ENCODE measurements around the gene HK3. TPM values are rescaled to one million over a fixed set of nuclear protein-coding genes. Genes with fewer than 3 reads are reported as not detected.
"Not testable (repeated sequence)": the region's sequence is repeated elsewhere in the genome, so short reads cannot be mapped to it uniquely, and the experiment has no call there.

Gene HK3
- total RNA-seq, 1 experiment from 2014 or later: 1.5 TPM

DNA sequence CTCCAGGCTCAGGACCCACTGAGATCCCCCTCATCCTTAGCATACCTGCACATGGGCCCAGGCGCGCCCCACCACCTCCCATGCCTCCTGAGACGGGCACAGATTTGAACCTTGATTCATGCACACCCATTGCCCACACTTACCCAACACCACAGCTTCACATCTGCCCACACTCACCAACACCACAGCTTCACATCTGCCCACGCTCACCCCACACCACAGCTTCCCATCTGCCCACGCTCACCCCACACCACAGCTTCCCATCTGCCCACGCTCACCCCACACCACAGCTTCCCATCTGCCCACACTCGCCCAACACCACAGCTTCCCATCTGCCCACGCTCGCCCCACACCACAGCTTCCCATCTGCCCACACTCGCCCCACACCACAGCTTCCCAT is 28.5 kb downstream of the HK3 start:
- H3K9me3 Mint-ChIP-seq (ENCODE audit: low read depth, unreplicated experiment); intact Hi-C loops (cut with micrococcal nuclease; ENCODE audit: unreplicated experiment); H3K36me3 Mint-ChIP-seq (ENCODE audit: insufficient read depth, unreplicated experiment); H3K27me3 Mint-ChIP-seq (ENCODE audit: unreplicated experiment); BruUV-seq (replicated peaks); H3K4me3 Mint-ChIP-seq (ENCODE audit: low read depth, unreplicated experiment); H3K27ac Mint-ChIP-seq (ENCODE audit: unreplicated experiment); DNase-seq; H3K4me1 Mint-ChIP-seq (ENCODE audit: low read depth, unreplicated experiment); CTCF ChIA-PET: not testable (repeated sequence)

DNA sequence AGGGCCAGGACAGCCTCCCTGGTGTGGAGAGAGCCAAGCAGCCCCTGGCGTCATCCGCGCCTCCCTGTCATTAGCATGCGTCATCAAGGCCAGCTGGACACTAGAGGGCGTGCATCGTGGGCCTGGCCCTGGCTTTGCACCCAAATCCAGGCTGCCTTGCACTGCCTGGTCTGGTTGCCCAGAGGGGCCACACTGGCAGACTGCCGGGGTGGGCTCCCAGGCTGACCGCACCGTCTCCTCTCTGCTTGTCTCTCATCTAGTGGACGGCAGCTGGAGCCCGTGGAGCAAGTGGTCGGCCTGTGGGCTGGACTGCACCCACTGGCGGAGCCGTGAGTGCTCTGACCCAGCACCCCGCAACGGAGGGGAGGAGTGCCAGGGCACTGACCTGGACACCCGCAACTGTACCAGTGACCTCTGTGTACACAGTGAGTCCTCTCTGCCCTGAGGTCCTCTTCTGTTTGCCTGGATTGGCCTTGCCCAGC is 29.0 kb downstream of the HK3 start:
- H3K9me3 Mint-ChIP-seq (ENCODE audit: low read depth, unreplicated experiment): no peaks in the 10 kb centered on the region
- TF ChIP-seq, protein P1, sequence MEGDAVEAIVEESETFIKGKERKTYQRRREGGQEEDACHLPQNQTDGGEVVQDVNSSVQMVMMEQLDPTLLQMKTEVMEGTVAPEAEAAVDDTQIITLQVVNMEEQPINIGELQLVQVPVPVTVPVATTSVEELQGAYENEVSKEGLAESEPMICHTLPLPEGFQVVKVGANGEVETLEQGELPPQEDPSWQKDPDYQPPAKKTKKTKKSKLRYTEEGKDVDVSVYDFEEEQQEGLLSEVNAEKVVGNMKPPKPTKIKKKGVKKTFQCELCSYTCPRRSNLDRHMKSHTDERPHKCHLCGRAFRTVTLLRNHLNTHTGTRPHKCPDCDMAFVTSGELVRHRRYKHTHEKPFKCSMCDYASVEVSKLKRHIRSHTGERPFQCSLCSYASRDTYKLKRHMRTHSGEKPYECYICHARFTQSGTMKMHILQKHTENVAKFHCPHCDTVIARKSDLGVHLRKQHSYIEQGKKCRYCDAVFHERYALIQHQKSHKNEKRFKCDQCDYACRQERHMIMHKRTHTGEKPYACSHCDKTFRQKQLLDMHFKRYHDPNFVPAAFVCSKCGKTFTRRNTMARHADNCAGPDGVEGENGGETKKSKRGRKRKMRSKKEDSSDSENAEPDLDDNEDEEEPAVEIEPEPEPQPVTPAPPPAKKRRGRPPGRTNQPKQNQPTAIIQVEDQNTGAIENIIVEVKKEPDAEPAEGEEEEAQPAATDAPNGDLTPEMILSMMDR (IDR thresholded peaks at IDR 0.05; ENCODE audit: unreplicated experiment): no peak
- intact Hi-C loops (cut with micrococcal nuclease; ENCODE audit: unreplicated experiment): no loop called here
- H3K4me1 Mint-ChIP-seq (ENCODE audit: low read depth, unreplicated experiment): no peaks in the 10 kb centered on the region
- H3K4me3 Mint-ChIP-seq (ENCODE audit: low read depth, unreplicated experiment): no peak overlapping the region
- no TSS peak for BruUV-seq (replicated peaks)
- peak; percentile 41 for DNase-seq
- H3K27ac Mint-ChIP-seq (ENCODE audit: unreplicated experiment): no peak overlapping the region
- no peaks in the 10 kb centered on the region for H3K36me3 Mint-ChIP-seq (ENCODE audit: insufficient read depth, unreplicated experiment)
- H3K27me3 Mint-ChIP-seq (ENCODE audit: unreplicated experiment): no peaks in the 10 kb centered on the region
- CTCF ChIA-PET: no interaction called here

DNA sequence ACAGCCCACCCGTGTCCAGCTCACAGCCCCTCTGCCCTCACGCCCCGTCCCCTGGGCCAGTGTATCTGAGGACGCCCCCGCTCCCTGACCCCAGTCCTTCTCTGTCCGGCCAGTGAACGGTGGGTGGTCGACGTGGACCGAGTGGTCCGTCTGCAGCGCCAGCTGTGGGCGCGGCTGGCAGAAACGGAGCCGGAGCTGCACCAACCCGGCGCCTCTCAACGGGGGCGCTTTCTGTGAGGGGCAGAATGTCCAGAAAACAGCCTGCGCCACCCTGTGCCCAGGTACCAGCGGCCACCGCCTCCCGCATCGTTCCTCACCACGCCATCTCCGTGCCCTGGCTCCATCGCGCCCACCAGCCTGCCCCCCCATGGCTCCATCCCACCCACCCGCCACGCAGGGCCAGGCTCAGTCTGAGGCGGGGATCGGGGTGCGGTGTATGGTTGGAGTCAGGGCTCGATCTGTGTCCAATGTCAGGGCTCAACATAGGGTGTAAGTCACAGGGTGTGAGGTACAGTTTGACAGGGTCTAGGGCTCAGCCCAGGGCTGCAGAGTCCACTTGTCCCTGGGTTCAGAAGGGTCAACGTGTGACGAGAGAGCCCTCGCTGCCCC is 29.5 kb downstream of the HK3 start:
- no peaks in the 10 kb centered on the region for H3K36me3 Mint-ChIP-seq (ENCODE audit: insufficient read depth, unreplicated experiment)
- CTCF ChIA-PET: interaction anchor here (0.6 kb wide), 1 partner anchor 464 kb away, joined by 3 read pairs; no protein-coding TSS in a partner anchor
- DNase-seq: no peak
- no TSS peak for BruUV-seq (replicated peaks)
- no peaks in the 10 kb centered on the region for H3K9me3 Mint-ChIP-seq (ENCODE audit: low read depth, unreplicated experiment)
- intact Hi-C loops (cut with micrococcal nuclease; ENCODE audit: unreplicated experiment): no loop called here
- H3K4me1 Mint-ChIP-seq (ENCODE audit: low read depth, unreplicated experiment): no peaks in the 10 kb centered on the region
- no peaks in the 10 kb centered on the region for H3K27me3 Mint-ChIP-seq (ENCODE audit: unreplicated experiment)
- TF ChIP-seq, protein P1 (IDR thresholded peaks at IDR 0.05; ENCODE audit: unreplicated experiment): no peak
- no peak overlapping the region for H3K27ac Mint-ChIP-seq (ENCODE audit: unreplicated experiment)
- H3K4me3 Mint-ChIP-seq (ENCODE audit: low read depth, unreplicated experiment): no peak overlapping the region

DNA sequence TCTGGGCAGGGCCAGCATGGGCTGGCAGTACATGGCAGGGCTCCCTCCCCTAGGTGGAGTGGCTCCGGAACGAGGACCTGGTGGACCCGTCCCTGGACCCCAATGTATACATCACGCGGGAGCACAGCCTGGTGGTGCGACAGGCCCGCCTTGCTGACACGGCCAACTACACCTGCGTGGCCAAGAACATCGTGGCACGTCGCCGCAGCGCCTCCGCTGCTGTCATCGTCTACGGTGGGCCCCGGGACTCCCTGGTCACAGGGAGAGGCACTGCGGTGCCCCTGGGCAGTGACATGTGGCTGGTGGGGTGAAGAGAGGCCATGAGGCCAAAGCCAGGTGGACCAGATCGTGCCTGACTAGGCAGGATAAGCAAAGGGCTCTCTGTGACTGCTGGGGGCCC is 30.4 kb downstream of the HK3 start:
- TF ChIP-seq, protein P1 (IDR thresholded peaks at IDR 0.05; ENCODE audit: unreplicated experiment): no peak
- CTCF ChIA-PET: interaction anchor here (0.6 kb wide), 1 partner anchor 463 kb away, joined by 3 read pairs; no protein-coding TSS in a partner anchor
- intact Hi-C loops (cut with micrococcal nuclease; ENCODE audit: unreplicated experiment): no loop called here
- Mint-ChIP-seq H3K4me1 (ENCODE audit: low read depth, unreplicated experiment) (no peaks in the 10 kb centered on the region), H3K4me3 (ENCODE audit: low read depth, unreplicated experiment) (no peak overlapping the region), H3K36me3 (ENCODE audit: insufficient read depth, unreplicated experiment) (no peaks in the 10 kb centered on the region), H3K9me3 (ENCODE audit: low read depth, unreplicated experiment) (no peaks in the 10 kb centered on the region), H3K27me3 (ENCODE audit: unreplicated experiment) (no peaks in the 10 kb centered on the region), H3K27ac (ENCODE audit: unreplicated experiment) (no peak overlapping the region)
- BruUV-seq (replicated peaks): no TSS peak
- DNase-seq: no peak

DNA sequence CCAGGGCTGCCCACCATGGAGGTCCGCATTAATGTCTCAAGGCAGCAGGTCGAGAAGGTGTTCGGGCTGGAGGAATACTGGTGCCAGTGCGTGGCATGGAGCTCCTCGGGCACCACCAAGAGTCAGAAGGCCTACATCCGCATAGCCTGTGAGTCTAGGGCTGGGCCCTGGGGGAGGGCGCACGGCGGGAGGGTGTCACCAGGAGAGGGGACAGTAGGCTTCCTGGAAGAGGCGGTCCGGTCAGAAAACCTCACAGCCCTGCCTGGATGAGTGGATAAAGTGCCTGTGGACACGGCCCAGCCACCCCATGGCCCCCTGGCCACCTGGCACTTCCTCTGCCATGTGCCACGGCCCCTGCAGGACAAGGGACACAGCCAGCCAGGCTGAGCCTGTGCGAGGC is 31.0 kb downstream of the HK3 start:
- no peaks in the 10 kb centered on the region for H3K9me3 Mint-ChIP-seq (ENCODE audit: low read depth, unreplicated experiment)
- no peaks in the 10 kb centered on the region for H3K36me3 Mint-ChIP-seq (ENCODE audit: insufficient read depth, unreplicated experiment)
- no peaks in the 10 kb centered on the region for H3K4me1 Mint-ChIP-seq (ENCODE audit: low read depth, unreplicated experiment)
- no peak overlapping the region for H3K4me3 Mint-ChIP-seq (ENCODE audit: low read depth, unreplicated experiment)
- no peak for DNase-seq
- intact Hi-C loops (cut with micrococcal nuclease; ENCODE audit: unreplicated experiment): no loop called here
- no peak overlapping the region for H3K27ac Mint-ChIP-seq (ENCODE audit: unreplicated experiment)
- H3K27me3 Mint-ChIP-seq (ENCODE audit: unreplicated experiment): no peaks in the 10 kb centered on the region
- CTCF ChIA-PET: no interaction called here
- no TSS peak for BruUV-seq (replicated peaks)
- TF ChIP-seq, protein P1 (IDR thresholded peaks at IDR 0.05; ENCODE audit: unreplicated experiment): no peak

Measured in Calu3 (cell line).